Measurements from ENCODE around the gene ZNF324. TPM values are rescaled to one million over a fixed set of nuclear protein-coding genes. Genes with fewer than 3 reads are reported as not detected.
A peak's percentile ranks its signal among the peaks of the same experiment; 100 is the strongest.

The ZNF324 gene
- total RNA-seq, 1 donor from 2014 or later = 12.9 TPM

GRCh38 chr19:58474291-58474996 is 7.6 kb downstream of the ZNF324 start:
- Mint-ChIP-seq H3K9me3 (ENCODE audit: low read depth) (no peaks in the 10 kb centered on the region), H3K27me3 (no peaks in the 10 kb centered on the region), H3K36me3 (ENCODE audit: insufficient read depth) (peaks cover 2% of the 10 kb centered on the region), H3K4me3 (ENCODE audit: low read depth) (peak overlapping the region; percentile 44), H3K27ac (no peak overlapping the region), H3K4me1 (ENCODE audit: low read depth) (peaks cover 10% of the 10 kb centered on the region)
- no peak for TF ChIP-seq CTCF (IDR thresholded peaks at IDR 0.05; ENCODE audit: unreplicated experiment)
- DNase-seq (ENCODE audit: low spot score, unreplicated experiment) = no peak

GRCh38 chr19:58474997-58475713 is 8.3 kb downstream of the ZNF324 start:
- H3K36me3 Mint-ChIP-seq (ENCODE audit: insufficient read depth) = peaks cover 2% of the 10 kb centered on the region

GRCh38 chr19:58475714-58476497 is 9.0 kb downstream of the ZNF324 start, which contains the start of gene ZNF446:
TSS of gene ZNF446 (plus strand) at chr19:58476352. CDS start at chr19:58477219, 867 bp downstream.
- DNase-seq (ENCODE audit: low spot score, unreplicated experiment) = peak; percentile 85
- Mint-ChIP-seq H3K27me3 (no peaks in the 10 kb centered on the region), H3K4me1 (ENCODE audit: low read depth) (peaks cover 10% of the 10 kb centered on the region), H3K27ac (peak within 1 kb of the TSS; percentile 98), H3K4me3 (ENCODE audit: low read depth) (peak within 1 kb of the TSS; percentile 93), H3K9me3 (ENCODE audit: low read depth) (no peaks in the 10 kb centered on the region), H3K36me3 (ENCODE audit: insufficient read depth) (no peaks in the 10 kb centered on the region)
- TF ChIP-seq CTCF (IDR thresholded peaks at IDR 0.05; ENCODE audit: unreplicated experiment) = no peak

More at GRCh38 chr19:58474997-58475713, 8.3 kb downstream of the ZNF324 start:
- Mint-ChIP-seq H3K4me1 (ENCODE audit: low read depth) (peaks cover 10% of the 10 kb centered on the region), H3K4me3 (ENCODE audit: low read depth) (peak overlapping the region; percentile 93), H3K27me3 (no peaks in the 10 kb centered on the region), H3K27ac (peak overlapping the region; percentile 98), H3K9me3 (ENCODE audit: low read depth) (no peaks in the 10 kb centered on the region)
- DNase-seq (ENCODE audit: low spot score, unreplicated experiment) = no peak
- no peak for TF ChIP-seq CTCF (IDR thresholded peaks at IDR 0.05; ENCODE audit: unreplicated experiment)

GRCh38 chr19:58476498-58477015 is 9.7 kb downstream of the ZNF324 start:
- no peaks in the 10 kb centered on the region for H3K9me3 Mint-ChIP-seq (ENCODE audit: low read depth)
- no peaks in the 10 kb centered on the region for H3K27me3 Mint-ChIP-seq
- H3K4me1 Mint-ChIP-seq (ENCODE audit: low read depth) = peaks cover 10% of the 10 kb centered on the region
- TF ChIP-seq CTCF (IDR thresholded peaks at IDR 0.05; ENCODE audit: unreplicated experiment) = no peak
- peak overlapping the region; percentile 93 for H3K4me3 Mint-ChIP-seq (ENCODE audit: low read depth)
- peak overlapping the region; percentile 92 for H3K27ac Mint-ChIP-seq
- H3K36me3 Mint-ChIP-seq (ENCODE audit: insufficient read depth) = no peaks in the 10 kb centered on the region
- DNase-seq (ENCODE audit: low spot score, unreplicated experiment) = no peak

GRCh38 chr19:58477130-58477529 is 10.2 kb downstream of the ZNF324 start:
- Mint-ChIP-seq H3K4me3 (ENCODE audit: low read depth) (peak overlapping the region; percentile 93), H3K36me3 (ENCODE audit: insufficient read depth) (no peaks in the 10 kb centered on the region), H3K9me3 (ENCODE audit: low read depth) (no peaks in the 10 kb centered on the region), H3K27ac (peak overlapping the region; percentile 92), H3K4me1 (ENCODE audit: low read depth) (peaks cover 10% of the 10 kb centered on the region), H3K27me3 (no peaks in the 10 kb centered on the region)
- no peak for DNase-seq (ENCODE audit: low spot score, unreplicated experiment)
- TF ChIP-seq CTCF (IDR thresholded peaks at IDR 0.05; ENCODE audit: unreplicated experiment) = no peak
